GM12878 (cell line): ENCODE results near the gene GPI. TPM values are rescaled to one million over a fixed set of nuclear protein-coding genes. Genes with fewer than 3 reads are reported as not detected.

Source experiments
- ATAC-seq: fragments of 200-7000 bp; cut with Tn5 transposase; 3 replicates; pipeline ENCODE4 v1.9.1; 2020; ENCODE audit warnings: mild to moderate bottlenecking, moderate library complexity
- BruUV-seq: library from RNA; stranded (reverse); fragments of 400-500 nt; replicated peaks from 2 replicates; lab custom pipeline; 2021; lab: Mats Ljungman, UMichigan
- CTCF ChIA-PET: fragments of 300-600 bp; sonication (Branson Sonifier 250); formaldehyde crosslinking; extraction: SDS; loops from one replicate; lab custom pipeline; 2021; ENCODE audit warnings: inconsistent platforms; lab: Yijun Ruan, JAX
- POLR2A ChIA-PET: fragments of 350-600 bp; formaldehyde crosslinking; extraction: SDS; loops from one replicate; lab custom pipeline; 2021; ENCODE audit warnings: inconsistent platforms; lab: Charles Lee
- RAD21 ChIA-PET: fragments of 300-600 bp; sonication (Branson Sonifier 250); formaldehyde crosslinking; loops from one replicate; lab custom pipeline; 2023; ENCODE audit warnings: antibody characterized with exemption; ENCODE audit not compliant: unreplicated experiment; lab: Charles Lee
- SMC1A ChIA-PET: fragments of 300-600 bp; sonication (Branson Sonifier 250); formaldehyde crosslinking; loops from one replicate; lab custom pipeline; 2023; ENCODE audit not compliant: unreplicated experiment, uncharacterized antibody; lab: Charles Lee
- DNase-seq: peaks from one replicate; pipeline ENCODE4 v3.0.0-alpha.2; 2011; ENCODE audit warnings: low read depth, low spot score
- FAIRE-seq: peaks from 3 replicates; lab custom pipeline; 2011; peaks lifted over from hg19 to GRCh38; lab: Jason Lieb, UNC
- H2AFZ ChIP-seq: 2 replicates; pipeline ENCODE4 v1.6.0; 2011; ENCODE audit warnings: low read depth, low read length, control low read depth; ENCODE audit not compliant: control insufficient read depth
- H3K27ac ChIP-seq: 2 replicates; pipeline ENCODE4 v1.5.1; 2011; ENCODE audit warnings: control low read depth; ENCODE audit not compliant: control insufficient read depth, insufficient read depth
- H3K27me3 ChIP-seq, 2 experiments: replicated peaks in 1 of 2; 2 replicates each; pipeline versions ENCODE4 v1.6.0 to v1.6.1; 2011; ENCODE audit warnings: low read length in 1 of 2; ENCODE audit not compliant: control insufficient read depth in 2 of 2, insufficient read depth in 2 of 2
- H3K36me3 ChIP-seq, 2 experiments: 2 replicates each; pipeline ENCODE4 v1.5.1; 2011; ENCODE audit warnings: low read length in 1 of 2; ENCODE audit not compliant: control insufficient read depth in 2 of 2, insufficient read depth in 2 of 2
- H3K4me1 ChIP-seq: 2 replicates; pipeline ENCODE4 v1.6.1; 2011; ENCODE audit warnings: mild to moderate bottlenecking, low read length, moderate library complexity, mixed read lengths; ENCODE audit not compliant: control insufficient read depth, insufficient read depth
- H3K4me2 ChIP-seq: 2 replicates; pipeline ENCODE4 v1.6.0; 2011; ENCODE audit warnings: control low read depth; ENCODE audit not compliant: control insufficient read depth, insufficient read depth
- H3K4me3 ChIP-seq: fragments of 200-600 bp; sonication (generic); 2 replicates; pipeline ENCODE4 v1.5.1; 2016
- H3K79me2 ChIP-seq: 2 replicates; pipeline ENCODE4 v1.6.0; 2011; ENCODE audit warnings: low read length; ENCODE audit not compliant: control insufficient read depth, insufficient read depth
- H3K9ac ChIP-seq: 2 replicates; pipeline ENCODE4 v1.8.0; 2011; ENCODE audit warnings: low read length, control low read depth, mixed read lengths; ENCODE audit not compliant: control insufficient read depth, insufficient read depth
- H3K9me3 ChIP-seq: replicated peaks from 3 replicates; pipeline ENCODE4 v1.5.1; 2011; ENCODE audit warnings: mild to moderate bottlenecking, low read length; ENCODE audit not compliant: control insufficient read depth, insufficient read depth
- H4K20me1 ChIP-seq: 2 replicates; pipeline ENCODE4 v1.6.0; 2011; ENCODE audit not compliant: control insufficient read depth, insufficient read depth
- BRCA1 ChIP-seq: IDR thresholded peaks from 2 replicates; pipeline ENCODE4 v1.6.1; 2011; ENCODE audit warnings: low read depth, low read length, improper control_type of control experiment
- CEBPZ ChIP-seq: fragments of 150-350 bp; IDR thresholded peaks from 2 replicates; pipeline ENCODE4 v1.6.1; 2016; ENCODE audit warnings: low read depth, low read length
- EZH2 ChIP-seq: IDR thresholded peaks from 2 replicates; pipeline ENCODE4 v1.6.1; 2012; ENCODE audit warnings: low read depth, mild to moderate bottlenecking, control low read depth, inconsistent platforms, low read length, borderline replicate concordance; ENCODE audit not compliant: control insufficient read depth
- IKZF1 ChIP-seq: fragments of 450-650 bp; conservative IDR thresholded peaks from 2 replicates; pipeline ENCODE4 v1.6.1; 2017; ENCODE audit warnings: antibody characterized with exemption, mild to moderate bottlenecking
- KAT2A ChIP-seq: conservative IDR thresholded peaks from 2 replicates; pipeline ENCODE4 v1.6.1; 2011; ENCODE audit warnings: low read depth, low read length; ENCODE audit not compliant: control insufficient read depth
- PML ChIP-seq: IDR thresholded peaks from 2 replicates; pipeline ENCODE4 v1.6.1; 2012; ENCODE audit warnings: low read length, inconsistent platforms
- RB1 ChIP-seq: fragments of 450-650 bp; formaldehyde crosslinking; IDR thresholded peaks from 2 replicates; pipeline ENCODE4 v1.6.1; 2017; ENCODE audit warnings: mild to moderate bottlenecking, borderline replicate concordance
- SIN3A ChIP-seq: IDR thresholded peaks from 2 replicates; pipeline ENCODE4 v1.6.1; 2012; ENCODE audit warnings: low read depth, low read length, improper control_type of control experiment
- ZZZ3 ChIP-seq: IDR thresholded peaks from 2 replicates; pipeline ENCODE4 v1.6.1; 2011; ENCODE audit warnings: low read depth; ENCODE audit not compliant: control insufficient read depth, insufficient read length
- WGBS: methylation state at CpG from one replicate; pipeline ENCODE4 v1.1.6; 2016; ENCODE audit warnings: low lambda C conversion rate; ENCODE audit not compliant: insufficient replicate concordance, insufficient coverage; ENCODE audit errors: missing lambda C conversion rate; 5-methylcytosine and 5-hydroxymethylcytosine counted together
- in situ Hi-C: fragments of 300-500 bp; cut with MboI; formaldehyde crosslinking; loops from 9 replicates; pipeline ENCODE4 v1.14.3; 2018; ENCODE audit warnings: mixed read lengths
- intact Hi-C: fragments of 100-400 bp; cut with micrococcal nuclease; formaldehyde crosslinking; loops from one replicate; pipeline ENCODE4 v1.14.2; 2022; ENCODE audit not compliant: unreplicated experiment
- polyA plus RNA-seq, 11 experiments: library from polyadenylated mRNA; depleted of rRNA in 4 of 11; unstranded in 6 of 11; stranded (reverse) in 5 of 11; fragments of >200 nt; fragmentation: Nextera tagmentation in 4 of 11; fragmentation: Illumina TruSeq in 1 of 11; extraction: Ambion mirVana in 4 of 11; extraction: Trizol in 1 of 11; gene quantifications; 1 replicate in 1 of 11; 2 replicates in 10 of 11; pipeline versions ENCODE4 v1.2.1 to v1.2.3, GENCODE V29; 2011 to 2016; ENCODE audit warnings: inconsistent platforms in 2 of 11, missing spikeins in 2 of 11, low read depth in 1 of 11
- total RNA-seq, 4 experiments: library from RNA; depleted of rRNA in 3 of 4; stranded (reverse); fragments of >200 nt in 3 of 4; fragmentation: Illumina TruSeq in 1 of 4; extraction: Trizol in 1 of 4; gene quantifications; 2 replicates each; pipeline versions ENCODE4 v1.2.1 to v1.2.3, GENCODE V29; 2013 to 2021

GPI gene
- total and polyA plus RNA-seq, 10 of the 15 experiments (the other 5 are each of a cell fraction or from before 2014, with no cell fraction given): 124 to 400 (median 190) TPM

GRCh38 chr19:34432797-34433196 lies 67.8 kb downstream of the GPI start:
- Histone ChIP-seq H3K27ac (no peak overlapping the region), H2AFZ (no peak overlapping the region), H3K9ac (no peak overlapping the region), H3K79me2 (peaks cover 55% of the 10 kb centered on the region), H3K4me3 (no peak overlapping the region), H3K4me2 (no peak overlapping the region), H3K4me1 (no peaks in the 10 kb centered on the region), H3K27me3 (no peaks in the 10 kb centered on the region), H4K20me1 (no peaks in the 10 kb centered on the region; the same call in 1 of the 2 replicates), H3K36me3 (peaks cover 3 to 13% of the 10 kb centered on the region in 2 experiments), H3K9me3 (no peaks in the 10 kb centered on the region)
- SMC1A ChIA-PET: interaction anchor here (1.0 kb wide), 1 partner anchor 23 kb away, joined by 4 read pairs; no protein-coding TSS in a partner anchor
- no TSS peak for BruUV-seq
- TF ChIP-seq ZZZ3 (no peak), EZH2 (no peak), KAT2A (no peak), RB1 (no peak), SIN3A (no peak), BRCA1 (no peak), PML (no peak), CEBPZ (no peak), IKZF1 (no peak)
- RAD21 ChIA-PET: interaction anchor here (0.9 to 1.4 kb wide), 2 partner anchors 68 to 231 kb away, joined by 3 to 5 read pairs; partner anchors contain the start of gene GPI
- WGBS: 86% methylated on average over 5 of the region's 5 CpGs
- DNase-seq (no peak), FAIRE-seq (no peak), ATAC-seq (no peak)
- intact Hi-C loops: no loop called here
- POLR2A ChIA-PET: no interaction called here
- CTCF ChIA-PET: no interaction called here
- in situ Hi-C loops: no loop called here
